Mesodermal cell (in vitro differentiated cells): ENCODE data around the gene CNPY1.
A peak's percentile ranks its signal among the peaks of the same experiment; 100 is the strongest.

Experiments
- H3K27ac ChIP-seq: 2 replicates; pipeline ENCODE4 v1.7.0; 2013; ENCODE audit warnings: mild to moderate bottlenecking, low read depth, low read length, moderate library complexity; ENCODE audit not compliant: severe bottlenecking
- H3K36me3 ChIP-seq: 2 replicates; pipeline ENCODE4 v1.7.1; 2013; ENCODE audit warnings: mild to moderate bottlenecking, low read length, moderate library complexity; ENCODE audit not compliant: control insufficient read depth, insufficient read depth
- H3K4me1 ChIP-seq: one replicate; pipeline ENCODE4 v1.7.1; 2013; ENCODE audit warnings: mild to moderate bottlenecking, low read length; ENCODE audit not compliant: insufficient read depth, control insufficient read depth, poor library complexity, severe bottlenecking
- H3K4me3 ChIP-seq: 2 replicates; pipeline ENCODE4 v1.7.0; 2013; ENCODE audit warnings: low read length, control low read depth, mild to moderate bottlenecking; ENCODE audit not compliant: insufficient read depth, poor library complexity, severe bottlenecking; ENCODE audit errors: extremely low read depth
- H3K9me3 ChIP-seq: 2 replicates; pipeline ENCODE4 v1.7.1; 2013; ENCODE audit warnings: mild to moderate bottlenecking, low read length, moderate library complexity; ENCODE audit not compliant: control insufficient read depth
- WGBS, 2 experiments: methylation state at CpG; one replicate each; pipeline ENCODE4 v1.1.5; 2013; ENCODE audit warnings: missing lambda C conversion rate in 2 of 2; ENCODE audit not compliant: insufficient coverage in 2 of 2; 5-methylcytosine and 5-hydroxymethylcytosine counted together

Gene CNPY1

GRCh38 chr7:155494551-155494950 lies 51.8 kb downstream of the CNPY1 start:
- Histone ChIP-seq H3K9me3 (no peaks in the 10 kb centered on the region), H3K27ac (no peak overlapping the region), H3K4me3 (no peak overlapping the region), H3K36me3 (no peaks in the 10 kb centered on the region), H3K4me1 (peaks cover 10% of the 10 kb centered on the region)
- WGBS, 2 experiments = 96% methylated on average over 14 to 15 of the region's 16 CpGs

- Histone ChIP-seq H3K27ac (no peak overlapping the region), H3K9me3 (no peaks in the 10 kb centered on the region), H3K4me3 (no peak overlapping the region), H3K36me3 (no peaks in the 10 kb centered on the region), H3K4me1 (peaks cover 10% of the 10 kb centered on the region)
- WGBS, 2 experiments = 92 to 94% methylated on average over 27 to 33 of the region's 33 CpGs
Measured at GRCh38 chr7:155493744-155494538, 52.4 kb downstream of the CNPY1 start.

DNA sequence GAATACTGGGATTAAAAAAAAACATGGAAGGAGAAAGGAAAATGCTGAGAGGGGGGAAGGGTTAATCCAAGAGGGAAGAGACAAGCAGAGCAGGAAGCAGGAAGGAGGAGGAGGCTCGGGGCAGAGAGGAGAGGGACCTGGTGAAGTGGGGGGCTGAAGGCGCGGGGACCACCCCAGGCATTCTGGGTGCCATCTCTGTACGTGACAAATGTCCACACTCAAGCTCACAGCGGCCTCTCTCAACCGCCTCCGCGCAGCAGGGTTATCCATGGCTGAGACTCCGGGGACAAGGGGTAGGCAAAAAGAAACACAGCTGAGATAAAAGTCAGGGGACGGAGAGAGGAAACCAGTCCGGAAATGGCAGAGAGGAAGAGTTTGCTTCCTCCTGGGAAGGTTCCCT lies 54.5 kb downstream of the CNPY1 start:
- 63 to 74% methylated on average over 10 of the region's 11 CpGs for whole genome bisulfite sequencing, 2 experiments
- Histone ChIP-seq H3K4me3 (no peak overlapping the region), H3K9me3 (no peaks in the 10 kb centered on the region), H3K36me3 (no peaks in the 10 kb centered on the region), H3K4me1 (peaks cover 10% of the 10 kb centered on the region), H3K27ac (no peak overlapping the region)

DNA sequence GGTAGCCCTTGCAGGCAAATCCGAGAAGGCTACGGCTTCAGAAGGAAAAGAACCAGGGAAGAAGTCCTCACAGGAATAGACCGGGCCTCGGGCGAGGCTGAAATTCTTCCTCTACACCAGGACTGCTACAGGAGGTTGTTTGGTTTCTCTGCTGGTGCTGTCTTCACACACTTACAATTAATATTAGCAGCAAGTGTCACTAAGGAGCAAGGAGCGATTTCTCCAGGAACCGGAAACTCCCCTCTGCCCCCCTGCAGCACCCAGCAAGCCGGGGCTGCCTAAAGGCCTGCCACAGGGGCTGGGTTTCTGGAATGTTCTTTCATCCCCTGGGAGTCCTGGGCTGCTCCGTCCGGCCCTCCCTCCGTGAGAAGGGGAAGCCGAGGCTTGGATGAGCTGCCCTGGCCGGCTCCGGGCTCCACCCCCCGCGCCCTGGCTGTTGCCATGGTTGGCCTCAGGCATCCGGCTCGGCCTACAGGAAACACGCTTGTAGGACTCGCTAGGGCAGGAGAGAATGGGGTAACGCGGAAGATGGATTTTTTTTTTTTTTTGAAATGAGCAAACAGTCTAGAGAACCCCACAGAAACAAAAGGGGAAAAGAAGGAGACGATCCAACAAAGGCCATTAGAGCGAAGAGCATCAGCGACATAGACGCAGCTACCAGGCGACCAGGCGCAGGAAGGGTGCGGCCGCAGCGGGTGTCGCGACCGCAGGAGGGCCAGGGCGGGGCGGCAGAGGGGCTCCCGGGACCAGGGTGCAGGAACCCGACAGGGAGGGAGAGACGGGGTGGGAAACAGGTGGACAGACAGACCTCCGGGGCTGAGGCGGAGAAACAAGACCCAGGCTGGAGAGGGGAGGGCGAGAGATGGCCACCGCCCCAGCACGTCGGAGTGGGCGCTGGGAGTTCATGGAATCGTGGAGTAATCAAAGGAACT lies 55.4 kb downstream of the CNPY1 start:
- peak overlapping the region; percentile 85 for H3K27ac ChIP-seq
- H3K4me3 ChIP-seq = peak overlapping the region; percentile 5
- peaks cover 10% of the 10 kb centered on the region for H3K4me1 ChIP-seq
- 47 to 49% methylated on average over 27 to 40 of the region's 47 CpGs for WGBS, 2 experiments
- H3K9me3 ChIP-seq = no peaks in the 10 kb centered on the region
- H3K36me3 ChIP-seq = no peaks in the 10 kb centered on the region

DNA sequence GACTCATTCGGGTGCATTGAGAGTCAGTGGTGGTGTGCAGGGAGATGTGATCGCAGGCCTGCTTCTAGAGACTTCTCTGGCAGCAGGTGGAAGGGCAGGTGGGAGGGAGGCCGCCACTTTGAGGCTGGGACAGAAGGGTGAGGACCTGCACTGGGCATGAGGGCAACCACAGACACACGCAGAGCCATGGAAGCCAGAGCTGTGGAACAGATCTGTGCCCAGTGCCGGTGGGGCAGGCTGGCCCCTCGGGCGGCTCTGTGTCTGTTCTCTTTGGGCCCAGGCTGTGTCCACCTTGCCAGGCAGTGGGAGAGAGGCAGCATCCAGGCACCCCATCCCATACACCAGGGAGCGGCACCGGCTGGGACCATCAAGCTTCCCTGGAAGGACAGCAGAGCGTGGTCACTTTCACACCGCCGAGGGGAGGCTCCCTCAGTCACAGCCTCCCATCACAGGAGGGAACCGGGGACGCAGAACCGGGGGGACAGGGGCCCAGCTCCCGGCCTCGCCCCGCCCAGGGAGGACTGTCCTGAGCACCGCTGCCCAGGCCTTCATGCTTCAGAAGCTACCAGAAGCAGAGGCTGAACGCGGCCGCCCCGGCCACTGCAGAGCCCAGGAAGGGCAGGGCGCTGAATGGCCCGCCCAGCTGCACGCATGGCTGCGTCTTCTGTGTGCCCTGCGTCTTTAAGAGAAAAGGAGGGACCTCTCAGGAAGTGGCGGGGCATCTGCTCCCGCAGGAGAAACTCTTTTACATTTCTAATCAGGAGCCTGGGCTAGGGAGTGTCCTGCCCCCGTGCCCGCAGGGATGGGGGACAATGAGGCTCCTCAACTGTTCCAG lies 56.3 kb downstream of the CNPY1 start:
- H3K27ac ChIP-seq = peak overlapping the region; percentile 85
- no peaks in the 10 kb centered on the region for H3K36me3 ChIP-seq
- H3K9me3 ChIP-seq = no peaks in the 10 kb centered on the region
- H3K4me1 ChIP-seq = peaks cover 10% of the 10 kb centered on the region
- WGBS, 2 experiments = 52 to 54% methylated on average over 23 to 27 of the region's 32 CpGs
- no peak overlapping the region for H3K4me3 ChIP-seq

- H3K4me3 ChIP-seq = no peak overlapping the region
- H3K4me1 ChIP-seq = peaks cover 10% of the 10 kb centered on the region
- H3K27ac ChIP-seq = no peak overlapping the region
- H3K36me3 ChIP-seq = no peaks in the 10 kb centered on the region
- WGBS, 2 experiments = 90 to 96% methylated on average over 16 to 20 of the region's 20 CpGs
- H3K9me3 ChIP-seq = no peaks in the 10 kb centered on the region
Measured at GRCh38 chr7:155489158-155489840, 57.1 kb downstream of the CNPY1 start.

- H3K36me3 ChIP-seq = no peaks in the 10 kb centered on the region
- no peaks in the 10 kb centered on the region for H3K9me3 ChIP-seq
- WGBS, 2 experiments = 72% methylated on average over 8 to 9 of the region's 9 CpGs
- no peak overlapping the region for H3K4me3 ChIP-seq
- H3K4me1 ChIP-seq = peaks cover 10% of the 10 kb centered on the region
- H3K27ac ChIP-seq = no peak overlapping the region
Measured at GRCh38 chr7:155488483-155489127, 57.8 kb downstream of the CNPY1 start.

GRCh38 chr7:155487509-155488482 lies 58.6 kb downstream of the CNPY1 start:
- Histone ChIP-seq H3K36me3 (no peaks in the 10 kb centered on the region), H3K4me3 (no peak overlapping the region), H3K4me1 (peaks cover 10% of the 10 kb centered on the region), H3K27ac (no peak overlapping the region), H3K9me3 (no peaks in the 10 kb centered on the region)
- 89 to 93% methylated on average over 25 to 27 of the region's 31 CpGs for WGBS, 2 experiments
